Measurements from ENCODE around the gene S100A11.

Gene S100A11

GRCh38 chr1:152048416-152049009 lies 11.7 kb upstream of the S100A11 start:
- Mint-ChIP-seq H3K9me3 (no peaks in the 10 kb centered on the region), H3K27ac (peak overlapping the region; percentile 96), H3K4me1 (peaks cover 19% of the 10 kb centered on the region), H3K36me3 (no peaks in the 10 kb centered on the region), H3K4me3 (peak overlapping the region; percentile 72)
- ATAC-seq (peak; percentile 72), DNase-seq (ENCODE audit: low spot score in 2 of 2) (no peak)

GRCh38 chr1:152047730-152048415 lies 11.1 kb upstream of the S100A11 start:
- peak overlapping the region; percentile 72 for H3K4me3 Mint-ChIP-seq
- H3K4me1 Mint-ChIP-seq, result peaks cover 18% of the 10 kb centered on the region
- H3K27ac Mint-ChIP-seq, result peak overlapping the region; percentile 96
- no peaks in the 10 kb centered on the region for H3K36me3 Mint-ChIP-seq
- ATAC-seq (peak; percentile 95), DNase-seq (ENCODE audit: low spot score in 2 of 2) (peak; percentile 68 to 92)
- H3K9me3 Mint-ChIP-seq, result no peaks in the 10 kb centered on the region

GRCh38 chr1:152047413-152047729 lies 10.6 kb upstream of the S100A11 start:
- H3K27ac Mint-ChIP-seq, result peak overlapping the region; percentile 96
- H3K36me3 Mint-ChIP-seq, result no peaks in the 10 kb centered on the region
- no peak for ATAC-seq
- no peak for DNase-seq (ENCODE audit: low spot score in 2 of 2)
- H3K9me3 Mint-ChIP-seq, result no peaks in the 10 kb centered on the region
- peaks cover 13% of the 10 kb centered on the region for H3K4me1 Mint-ChIP-seq
- peak overlapping the region; percentile 72 for H3K4me3 Mint-ChIP-seq

DNA sequence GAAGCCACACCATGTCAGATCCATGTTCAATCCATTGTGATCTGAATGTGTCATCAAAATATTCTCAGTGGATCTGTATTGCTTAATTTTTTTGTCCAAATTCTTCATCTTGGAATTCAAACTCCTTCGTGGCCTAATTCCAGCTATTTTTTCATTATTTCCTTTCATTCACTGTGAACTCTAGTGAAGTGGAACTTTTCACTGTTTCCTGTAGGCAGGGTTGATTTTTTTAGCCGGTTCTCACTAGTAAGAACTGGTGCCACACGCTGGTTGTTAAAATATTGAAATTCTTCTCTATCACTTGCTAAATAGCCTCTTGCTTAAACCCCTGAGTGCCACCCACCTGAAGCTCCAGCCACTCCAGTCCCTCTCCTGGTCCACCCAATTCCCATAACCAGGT lies 7.6 kb upstream of the S100A11 start:
- no peak for DNase-seq (ENCODE audit: low spot score in 2 of 2)
- Mint-ChIP-seq H3K4me3 (no peak overlapping the region), H3K36me3 (no peaks in the 10 kb centered on the region), H3K9me3 (no peaks in the 10 kb centered on the region), H3K27ac (no peak overlapping the region), H3K4me1 (peaks cover 13% of the 10 kb centered on the region)
- ATAC-seq, result no peak

DNA sequence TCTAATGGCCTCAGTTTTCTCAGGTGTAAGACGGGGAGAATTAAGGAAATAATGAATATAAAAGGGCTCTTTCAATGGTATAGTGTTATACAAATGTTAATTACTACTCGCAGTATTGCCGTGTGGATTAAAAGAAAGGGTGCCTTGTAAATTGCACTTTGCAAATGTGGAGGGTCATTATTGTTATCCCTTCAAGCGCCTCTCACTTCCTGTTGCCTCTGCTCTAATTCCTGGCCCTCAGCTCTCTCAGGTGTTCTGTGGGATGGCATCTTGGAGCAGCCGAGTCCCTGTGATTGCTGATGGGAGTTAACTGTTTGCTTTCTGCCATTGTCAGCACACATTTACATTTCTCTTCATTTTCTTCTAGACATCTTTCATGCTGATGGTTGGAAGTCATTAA lies 7.1 kb upstream of the S100A11 start:
- H3K9me3 Mint-ChIP-seq, result no peaks in the 10 kb centered on the region
- no peak overlapping the region for H3K27ac Mint-ChIP-seq
- no peaks in the 10 kb centered on the region for H3K36me3 Mint-ChIP-seq
- DNase-seq (ENCODE audit: low spot score in 2 of 2), result no peak
- ATAC-seq, result no peak
- no peak overlapping the region for H3K4me3 Mint-ChIP-seq
- H3K4me1 Mint-ChIP-seq, result peaks cover 13% of the 10 kb centered on the region

- Mint-ChIP-seq H3K27ac (no peak overlapping the region), H3K9me3 (no peaks in the 10 kb centered on the region), H3K4me1 (no peaks in the 10 kb centered on the region), H3K4me3 (no peak overlapping the region), H3K36me3 (no peaks in the 10 kb centered on the region)
- DNase-seq (ENCODE audit: low spot score in 2 of 2) (no peak), ATAC-seq (no peak)
Measured at GRCh38 chr1:152042030-152042429, 5.2 kb upstream of the S100A11 start.

GRCh38 chr1:152039886-152040285 lies 3.1 kb upstream of the S100A11 start:
- no peak for DNase-seq (ENCODE audit: low spot score in 2 of 2)
- ATAC-seq, result no peak
- no peaks in the 10 kb centered on the region for H3K4me1 Mint-ChIP-seq
- no peak overlapping the region for H3K4me3 Mint-ChIP-seq
- H3K36me3 Mint-ChIP-seq, result peaks cover 18% of the 10 kb centered on the region
- no peak overlapping the region for H3K27ac Mint-ChIP-seq
- no peaks in the 10 kb centered on the region for H3K9me3 Mint-ChIP-seq

DNA sequence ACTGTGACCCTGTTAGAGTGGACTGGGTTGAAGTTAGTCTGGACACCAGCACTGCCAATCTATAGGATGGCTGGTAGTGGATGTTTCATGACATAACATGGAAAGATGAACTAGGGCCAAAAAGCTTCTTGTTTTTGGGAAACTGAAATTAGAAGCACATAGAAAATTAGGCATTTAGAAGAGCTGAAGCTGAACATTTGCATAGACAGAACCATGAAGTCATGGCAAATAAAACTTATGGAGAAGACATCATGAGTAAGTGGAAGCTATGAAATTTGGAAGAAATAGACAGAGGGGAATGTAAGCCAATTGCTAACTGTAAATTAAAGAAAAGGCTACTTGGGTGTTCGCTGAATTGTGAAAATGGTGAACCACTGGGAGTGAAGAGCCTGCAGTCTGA lies 2.7 kb upstream of the S100A11 start:
- DNase-seq (ENCODE audit: low spot score in 2 of 2), result no peak
- H3K27ac Mint-ChIP-seq, result no peak overlapping the region
- peaks cover 22% of the 10 kb centered on the region for H3K36me3 Mint-ChIP-seq
- no peak overlapping the region for H3K4me3 Mint-ChIP-seq
- H3K9me3 Mint-ChIP-seq, result no peaks in the 10 kb centered on the region
- H3K4me1 Mint-ChIP-seq, result no peaks in the 10 kb centered on the region
- ATAC-seq, result no peak

GRCh38 chr1:152038871-152039270 lies 2.1 kb upstream of the S100A11 start:
- Mint-ChIP-seq H3K9me3 (no peaks in the 10 kb centered on the region), H3K4me1 (no peaks in the 10 kb centered on the region), H3K4me3 (no peak overlapping the region), H3K27ac (no peak overlapping the region), H3K36me3 (peaks cover 28% of the 10 kb centered on the region)
- DNase-seq (ENCODE audit: low spot score in 2 of 2) (no peak), ATAC-seq (no peak)

DNA sequence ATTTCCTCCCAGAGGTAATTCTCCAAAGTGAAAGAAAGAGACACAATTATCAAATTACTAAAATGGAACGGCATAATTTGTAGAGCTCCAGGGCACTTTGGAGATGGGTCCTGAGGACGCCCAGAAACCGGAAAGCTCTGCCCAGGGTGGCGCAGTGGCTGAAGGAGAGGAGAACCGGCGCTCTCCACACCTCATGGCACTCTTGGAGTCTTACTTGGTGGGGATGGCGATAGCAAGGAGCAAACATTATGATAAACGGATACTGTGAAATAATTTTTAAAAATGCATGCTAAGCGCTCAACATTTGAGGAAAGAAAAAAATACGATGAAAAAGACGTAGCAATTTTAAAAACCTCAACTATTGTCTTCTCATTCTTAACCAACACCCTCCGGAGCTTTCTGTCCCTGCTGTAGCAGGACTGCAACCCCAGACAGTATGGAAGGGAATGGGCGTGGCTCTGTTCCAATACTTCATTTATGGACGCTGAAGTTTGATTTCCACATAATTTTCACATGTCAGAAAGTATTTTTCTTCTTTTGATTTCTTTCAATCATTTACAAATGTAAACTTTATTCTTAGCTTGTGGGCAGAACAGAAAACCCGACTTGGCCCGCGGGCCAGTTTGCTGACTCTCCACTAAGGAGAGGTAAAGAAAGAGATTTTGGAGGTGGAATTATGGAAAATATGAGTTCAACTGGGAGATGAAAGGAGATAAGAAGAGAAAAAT lies 1.1 kb downstream of the S100A11 start:
- H3K27ac Mint-ChIP-seq, result peak overlapping the region; percentile 97
- peak overlapping the region; percentile 90 for H3K4me3 Mint-ChIP-seq
- H3K36me3 Mint-ChIP-seq, result peaks cover 60% of the 10 kb centered on the region
- no peak for DNase-seq (ENCODE audit: low spot score in 2 of 2)
- H3K4me1 Mint-ChIP-seq, result peaks cover 13% of the 10 kb centered on the region
- ATAC-seq, result no peak
- H3K9me3 Mint-ChIP-seq, result no peaks in the 10 kb centered on the region

GRCh38 chr1:152034654-152035538 lies 1.9 kb downstream of the S100A11 start:
- peak; percentile 78 for ATAC-seq
- Mint-ChIP-seq H3K4me1 (peaks cover 13% of the 10 kb centered on the region), H3K9me3 (no peaks in the 10 kb centered on the region), H3K36me3 (peaks cover 67% of the 10 kb centered on the region), H3K4me3 (peak overlapping the region; percentile 90), H3K27ac (peak overlapping the region; percentile 97)
- DNase-seq (ENCODE audit: low spot score in 2 of 2), result peak; percentile 51 to 86

DNA sequence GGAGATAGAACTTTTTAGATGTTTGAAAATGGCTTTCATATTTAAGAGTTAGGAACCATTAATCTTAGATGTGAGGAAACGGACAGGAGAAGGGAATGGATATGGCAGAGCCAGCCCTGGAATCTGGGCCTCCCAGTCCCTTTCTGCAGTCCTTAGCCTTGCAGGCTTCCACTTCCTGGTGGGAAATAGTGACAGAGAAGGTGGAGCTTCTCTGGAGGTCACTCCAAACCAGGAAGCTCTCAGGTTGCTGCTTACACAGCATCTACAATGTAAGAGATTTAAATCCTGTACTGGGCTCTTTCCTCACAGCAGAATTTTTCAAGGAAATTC lies 2.5 kb downstream of the S100A11 start:
- H3K36me3 Mint-ChIP-seq, result peaks cover 70% of the 10 kb centered on the region
- peak overlapping the region; percentile 97 for H3K27ac Mint-ChIP-seq
- H3K9me3 Mint-ChIP-seq, result no peaks in the 10 kb centered on the region
- peak overlapping the region; percentile 90 for H3K4me3 Mint-ChIP-seq
- no peak for DNase-seq (ENCODE audit: low spot score in 2 of 2)
- H3K4me1 Mint-ChIP-seq, result peaks cover 16% of the 10 kb centered on the region
- no peak for ATAC-seq

DNA sequence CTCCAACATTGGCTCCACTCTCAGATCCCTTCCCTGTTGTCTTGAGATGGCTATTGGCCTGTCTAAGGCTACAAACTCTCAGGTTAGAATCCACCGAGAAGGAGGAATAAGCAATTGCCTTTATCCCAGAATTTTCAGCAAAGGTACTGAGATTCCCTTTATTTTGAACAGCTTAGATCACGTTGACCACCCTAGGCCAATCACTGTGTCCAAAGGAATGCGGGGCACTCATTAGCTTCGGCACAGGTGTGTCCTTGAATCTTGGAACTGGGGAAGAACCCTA lies 6.9 kb downstream of the S100A11 start:
- ATAC-seq (no peak), DNase-seq (ENCODE audit: low spot score in 2 of 2) (no peak)
- peak overlapping the region; percentile 92 for H3K27ac Mint-ChIP-seq
- peaks cover 26% of the 10 kb centered on the region for H3K4me1 Mint-ChIP-seq
- H3K36me3 Mint-ChIP-seq, result peaks cover 51% of the 10 kb centered on the region
- H3K9me3 Mint-ChIP-seq, result no peaks in the 10 kb centered on the region
- H3K4me3 Mint-ChIP-seq, result no peak overlapping the region

DNA sequence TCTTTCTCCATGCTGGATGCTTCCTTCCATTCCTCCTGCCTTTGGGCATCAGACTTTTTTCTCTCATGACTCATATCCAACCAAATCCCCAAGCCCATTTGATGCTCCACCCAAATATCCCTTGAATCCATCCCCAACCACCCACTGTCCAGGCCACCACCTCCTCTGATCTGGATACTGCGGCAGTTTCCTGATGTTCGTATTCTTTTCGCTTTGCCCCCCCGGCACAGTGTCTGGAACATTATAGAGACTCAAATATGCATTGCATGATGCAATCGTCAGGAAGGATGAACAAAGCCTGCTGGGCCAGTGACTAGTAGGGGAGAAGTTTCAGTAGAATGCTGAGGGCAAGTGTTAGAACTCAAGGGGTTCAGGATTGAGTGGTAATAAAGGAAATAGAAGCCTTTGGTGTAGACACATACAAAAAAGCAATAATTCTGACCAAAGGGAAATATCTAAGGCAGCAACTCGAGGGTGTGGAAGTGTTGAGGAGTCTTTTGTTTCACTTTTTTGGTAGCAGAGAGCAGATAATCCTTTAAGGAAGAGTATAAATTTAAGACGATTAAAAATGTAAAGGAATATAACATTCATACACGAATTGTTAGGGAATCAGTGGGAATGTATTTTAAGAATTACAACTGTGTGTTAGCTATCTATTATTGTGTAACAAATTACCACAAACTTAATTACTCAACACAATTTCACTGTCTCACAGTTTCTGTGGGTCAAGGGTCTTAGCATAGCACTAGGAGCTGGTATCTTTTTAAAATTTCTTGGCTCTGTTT lies 7.5 kb downstream of the S100A11 start:
- H3K4me1 Mint-ChIP-seq, result peaks cover 26% of the 10 kb centered on the region
- H3K27ac Mint-ChIP-seq, result peak overlapping the region; percentile 92
- no peaks in the 10 kb centered on the region for H3K9me3 Mint-ChIP-seq
- H3K4me3 Mint-ChIP-seq, result no peak overlapping the region
- DNase-seq (ENCODE audit: low spot score in 2 of 2) (peak in 1 of 2 donors; percentile 66), ATAC-seq (peak; percentile 74)
- peaks cover 46% of the 10 kb centered on the region for H3K36me3 Mint-ChIP-seq

- DNase-seq (ENCODE audit: low spot score in 2 of 2) (no peak), ATAC-seq (no peak)
- no peak overlapping the region for H3K4me3 Mint-ChIP-seq
- H3K4me1 Mint-ChIP-seq, result peaks cover 16% of the 10 kb centered on the region
- no peak overlapping the region for H3K27ac Mint-ChIP-seq
- peaks cover 22% of the 10 kb centered on the region for H3K36me3 Mint-ChIP-seq
- H3K9me3 Mint-ChIP-seq, result no peaks in the 10 kb centered on the region
Measured at GRCh38 chr1:152026895-152027294, 9.9 kb downstream of the S100A11 start.

All from stimulated activated effector memory CD8-positive, alpha-beta T cell treated with anti-CD3 and anti-CD28 coated beads, Interleukin-12 subunit alpha, Interleukin-12 subunit beta, amount 100 ng/mL, for 72 hours (primary cell).